ENCODE measurements around the gene LTB4R2. TPM values are rescaled to one million over a fixed set of nuclear protein-coding genes. Genes with fewer than 3 reads are reported as not detected.
A peak's percentile ranks its signal among the peaks of the same experiment; 100 is the strongest.

Gene LTB4R2
- total RNA-seq, 2 experiments from 2014 or later: 12.6 to 18.8 TPM

DNA sequence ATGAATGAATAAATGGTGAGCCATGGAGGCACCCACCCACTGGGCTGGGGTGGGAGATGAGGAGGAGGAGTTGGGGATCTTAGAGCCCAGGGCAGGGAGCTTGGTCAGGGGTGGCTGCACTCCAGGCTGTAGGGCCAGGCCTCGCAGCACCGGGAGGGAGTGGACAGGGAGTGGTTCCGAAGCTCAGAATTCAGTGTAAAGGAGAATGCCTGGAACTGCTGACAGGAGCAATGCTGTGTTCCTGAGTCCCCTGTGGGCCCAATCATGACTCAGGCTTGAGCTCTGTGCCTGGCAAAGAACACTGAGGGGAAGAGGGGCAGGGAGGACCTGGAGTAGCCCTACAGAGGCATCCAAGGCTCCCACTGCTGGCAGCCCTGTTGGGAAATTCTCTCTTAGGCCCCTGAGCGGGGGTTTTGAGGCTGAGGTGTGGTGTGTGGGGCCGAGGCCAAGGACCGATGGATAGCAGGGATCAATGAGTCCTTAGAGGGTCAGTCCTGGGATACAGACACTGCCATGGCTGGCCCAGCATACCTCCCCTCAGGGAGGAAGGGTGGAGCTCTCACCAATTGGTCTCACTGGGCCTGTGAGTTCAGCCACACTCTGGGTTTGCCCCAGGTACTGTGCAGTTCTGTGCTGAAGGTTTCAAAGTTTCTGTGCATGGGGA lies 29.0 kb upstream of the LTB4R2 start:
- Mint-ChIP-seq H3K9me3 (ENCODE audit: low read depth) (no peaks in the 10 kb centered on the region), H3K4me1 (peaks cover 23% of the 10 kb centered on the region), H3K27me3 (peaks cover 4% of the 10 kb centered on the region), H3K36me3 (no peaks in the 10 kb centered on the region), H3K27ac (no peak overlapping the region), H3K4me3 (no peak overlapping the region)
- no peak for DNase-seq
- ATAC-seq: no peak
- CTCF ChIA-PET: interaction anchor here (1.0 to 16.6 kb wide), 9 partner anchors 9 to 151 kb away, joined by 3 to 275 read pairs (median 8); partner anchors contain the start of genes DHRS1, LTB4R, NOP9 and RABGGTA

DNA sequence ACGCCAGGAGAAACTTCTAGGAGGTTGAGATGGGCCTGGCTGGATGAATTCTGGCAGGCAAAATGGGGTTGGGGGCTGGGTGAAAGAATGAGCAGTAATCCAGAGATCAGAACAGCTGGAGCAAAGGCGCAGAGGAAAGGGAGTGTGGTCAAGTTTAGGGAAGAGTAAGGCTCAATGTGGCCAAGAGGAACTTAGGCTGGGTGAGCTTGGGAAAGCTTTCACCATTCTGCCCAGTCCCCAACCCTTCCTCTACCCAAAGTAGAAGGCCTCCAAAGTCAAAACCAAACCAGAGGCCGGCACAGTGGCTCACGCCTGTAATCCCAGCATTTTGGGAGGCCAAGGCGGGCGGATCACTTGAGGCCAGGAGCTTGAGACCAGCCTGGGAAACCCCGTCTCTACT lies 28.3 kb upstream of the LTB4R2 start:
- no peak for ATAC-seq
- Mint-ChIP-seq H3K36me3 (no peaks in the 10 kb centered on the region), H3K9me3 (ENCODE audit: low read depth) (no peaks in the 10 kb centered on the region), H3K27ac (no peak overlapping the region), H3K4me3 (no peak overlapping the region), H3K4me1 (peaks cover 23% of the 10 kb centered on the region), H3K27me3 (peaks cover 7% of the 10 kb centered on the region)
- CTCF ChIA-PET: interaction anchor here (1.2 to 11.3 kb wide), 2 partner anchors 10 to 17 kb away, joined by 8 to 108 read pairs; partner anchors contain the start of genes DHRS1, NOP9 and RABGGTA
- no peak for DNase-seq

DNA sequence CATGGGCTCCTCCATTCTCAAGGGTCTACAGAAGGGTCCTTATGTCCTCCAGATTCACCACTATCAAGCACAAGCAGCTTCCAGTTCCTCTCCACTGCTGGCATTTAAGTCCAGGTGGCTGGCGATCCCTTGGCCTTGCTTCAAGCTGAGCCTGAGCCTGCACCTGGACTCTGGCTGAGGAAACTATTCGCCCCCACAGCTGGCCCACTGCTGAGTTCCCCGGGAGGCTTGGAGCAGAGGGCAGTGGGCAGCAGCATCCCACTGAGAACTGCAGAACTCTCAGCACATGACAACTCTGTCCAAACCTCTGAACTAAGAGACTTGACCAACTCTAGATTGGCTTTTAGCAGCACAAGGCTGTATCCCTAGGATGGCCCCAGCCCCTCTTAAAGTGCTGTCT lies 27.2 kb upstream of the LTB4R2 start:
- no peaks in the 10 kb centered on the region for H3K36me3 Mint-ChIP-seq
- H3K9me3 Mint-ChIP-seq (ENCODE audit: low read depth): no peaks in the 10 kb centered on the region
- CTCF ChIA-PET: interaction anchor here (1.6 to 11.3 kb wide), 3 partner anchors 16 to 149 kb away, joined by 5 to 108 read pairs (median 6); partner anchors contain the start of genes CIDEB, DHRS1 and NOP9

DNA sequence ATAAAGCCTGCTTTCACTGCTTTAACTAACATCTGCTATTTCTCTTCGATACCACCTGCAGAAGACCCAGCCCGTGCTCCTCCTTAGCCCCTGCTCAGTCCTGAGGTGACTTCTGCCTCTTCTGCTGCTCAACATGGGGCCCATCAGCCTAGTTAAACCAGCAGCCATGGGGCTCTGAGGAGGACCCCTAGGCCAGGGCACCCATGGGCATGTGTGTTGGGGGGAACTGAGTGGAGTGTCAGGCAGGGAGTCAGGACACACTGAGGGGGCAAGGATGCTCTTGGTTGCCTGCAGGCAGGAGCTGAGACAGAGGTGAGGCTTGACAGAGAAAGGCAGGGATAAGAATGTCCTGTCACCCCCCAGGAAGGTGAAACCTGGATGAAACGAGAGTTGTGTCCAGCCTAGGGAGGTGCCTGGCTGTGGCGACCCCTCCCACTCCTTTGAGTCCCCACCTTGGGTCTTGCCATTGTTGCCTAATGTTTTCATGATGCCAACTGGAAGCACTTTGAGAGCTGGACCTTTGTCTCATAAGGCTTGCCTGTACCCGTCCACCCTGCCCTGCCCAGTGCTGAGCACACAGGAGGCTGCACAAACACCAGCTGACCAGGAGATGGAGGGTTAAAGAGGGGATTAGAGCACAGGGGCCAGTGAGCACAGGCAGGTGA lies 26.0 kb upstream of the LTB4R2 start:
- CTCF ChIA-PET: interaction anchor here (0.7 to 11.3 kb wide), 5 partner anchors 14 to 153 kb away, joined by 3 to 108 read pairs (median 3); partner anchors contain the start of genes CIDEB, DHRS1 and NOP9
- no peaks in the 10 kb centered on the region for H3K9me3 Mint-ChIP-seq (ENCODE audit: low read depth)
- no peak for DNase-seq
- ATAC-seq: no peak
- H3K4me1 Mint-ChIP-seq: peaks cover 18% of the 10 kb centered on the region
- H3K27ac Mint-ChIP-seq: no peak overlapping the region
- H3K27me3 Mint-ChIP-seq: peaks cover 18% of the 10 kb centered on the region
- peaks cover 1% of the 10 kb centered on the region for H3K36me3 Mint-ChIP-seq
- no peak overlapping the region for H3K4me3 Mint-ChIP-seq

More for the DNA sequence above, 27.2 kb upstream of the LTB4R2 start:
- Mint-ChIP-seq H3K4me1 (peaks cover 21% of the 10 kb centered on the region), H3K4me3 (no peak overlapping the region), H3K27me3 (peaks cover 13% of the 10 kb centered on the region), H3K27ac (no peak overlapping the region)
- DNase-seq (no peak), ATAC-seq (no peak)

DNA sequence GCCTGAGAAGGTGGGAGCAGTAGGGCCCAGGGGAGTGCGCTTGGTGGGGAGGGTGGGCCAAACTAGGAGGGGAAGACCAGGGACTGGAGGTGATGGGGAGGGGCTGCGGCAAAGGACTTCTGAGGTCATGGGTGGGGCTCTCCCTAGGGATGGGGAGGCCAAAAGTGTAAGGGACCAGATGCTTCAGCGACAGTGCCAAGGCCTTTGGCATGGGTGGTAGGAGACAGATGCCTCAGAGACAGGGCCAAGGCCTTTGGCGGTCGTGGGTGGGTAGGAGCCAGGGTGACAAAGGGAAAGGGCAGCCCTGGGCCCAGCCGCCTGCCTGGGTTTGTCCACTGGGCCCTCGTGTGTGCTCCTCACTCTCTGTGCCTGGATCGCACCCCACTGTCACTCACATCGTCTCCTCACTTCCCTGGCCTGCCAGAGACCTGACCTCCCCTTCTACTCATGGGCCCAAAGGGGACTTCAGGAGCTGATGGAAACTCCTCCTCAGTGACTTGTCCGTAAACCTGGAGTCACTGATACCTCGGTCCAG lies 25.4 kb upstream of the LTB4R2 start:
- DNase-seq (no peak), ATAC-seq (no peak)
- Mint-ChIP-seq H3K4me1 (peaks cover 16% of the 10 kb centered on the region), H3K4me3 (no peak overlapping the region), H3K36me3 (peaks cover 1% of the 10 kb centered on the region), H3K27ac (no peak overlapping the region), H3K27me3 (peaks cover 18% of the 10 kb centered on the region), H3K9me3 (ENCODE audit: low read depth) (no peaks in the 10 kb centered on the region)
- CTCF ChIA-PET: interaction anchor here (0.8 to 11.3 kb wide), 4 partner anchors 14 to 152 kb away, joined by 3 to 108 read pairs (median 4); partner anchors contain the start of genes CIDEB, DHRS1 and NOP9

DNA sequence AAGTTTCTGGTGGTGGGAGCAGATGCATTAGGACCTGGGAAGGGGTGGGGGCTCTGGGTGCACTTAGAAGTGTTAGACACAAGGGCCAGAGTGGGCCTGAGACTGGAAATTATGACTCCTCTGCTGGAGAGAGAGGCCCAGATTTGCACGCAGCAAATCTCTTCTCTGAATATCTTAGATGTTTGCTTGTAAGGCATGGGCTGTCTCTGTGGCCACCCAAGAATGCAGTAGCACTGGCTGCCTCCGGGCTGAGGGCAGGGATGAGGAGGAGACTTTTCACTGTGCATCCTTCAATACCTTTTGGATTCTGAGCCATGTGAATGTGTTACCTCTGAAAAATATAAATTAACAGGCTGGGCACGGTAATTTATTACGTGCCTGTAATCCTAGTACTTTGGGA lies 24.6 kb upstream of the LTB4R2 start:
- H3K4me1 Mint-ChIP-seq: peaks cover 19% of the 10 kb centered on the region
- peaks cover 7% of the 10 kb centered on the region for H3K36me3 Mint-ChIP-seq
- H3K27ac Mint-ChIP-seq: no peak overlapping the region
- H3K4me3 Mint-ChIP-seq: no peak overlapping the region
- ATAC-seq (no peak), DNase-seq (no peak)
- CTCF ChIA-PET: interaction anchor here (1.1 kb wide), 1 partner anchor 34 kb away, joined by 3 read pairs; no protein-coding TSS in a partner anchor
- H3K9me3 Mint-ChIP-seq (ENCODE audit: low read depth): no peaks in the 10 kb centered on the region
- peaks cover 18% of the 10 kb centered on the region for H3K27me3 Mint-ChIP-seq

DNA sequence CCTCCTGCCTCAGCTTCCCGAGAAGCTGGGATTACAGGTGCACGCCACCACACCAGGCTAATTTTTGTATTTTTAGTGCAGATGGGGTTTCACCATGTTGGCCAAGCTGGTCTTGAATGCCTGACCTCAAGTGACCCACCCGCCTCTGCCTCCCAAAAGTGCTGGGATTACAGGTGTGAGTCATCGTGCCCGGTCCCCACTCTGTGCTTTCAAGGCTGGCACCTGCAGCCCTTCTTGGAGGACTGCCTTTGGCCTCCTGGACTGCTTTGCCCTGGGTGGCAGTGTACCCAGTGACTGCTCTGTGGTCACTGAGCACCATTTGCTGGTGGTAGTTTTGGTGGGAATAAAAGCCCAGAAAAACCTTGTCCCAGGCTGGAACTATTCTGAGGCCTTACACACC lies 22.9 kb upstream of the LTB4R2 start:
- Mint-ChIP-seq H3K4me1 (peaks cover 29% of the 10 kb centered on the region), H3K36me3 (peaks cover 22% of the 10 kb centered on the region), H3K27me3 (peaks cover 25% of the 10 kb centered on the region), H3K9me3 (ENCODE audit: low read depth) (no peaks in the 10 kb centered on the region), H3K4me3 (no peak overlapping the region), H3K27ac (no peak overlapping the region)
- CTCF ChIA-PET: interaction anchor here (3.4 to 4.8 kb wide), 2 partner anchors 21 to 44 kb away, joined by 26 read pairs; partner anchors contain the start of genes CIDEB and TINF2
- no peak for DNase-seq
- ATAC-seq: no peak

DNA sequence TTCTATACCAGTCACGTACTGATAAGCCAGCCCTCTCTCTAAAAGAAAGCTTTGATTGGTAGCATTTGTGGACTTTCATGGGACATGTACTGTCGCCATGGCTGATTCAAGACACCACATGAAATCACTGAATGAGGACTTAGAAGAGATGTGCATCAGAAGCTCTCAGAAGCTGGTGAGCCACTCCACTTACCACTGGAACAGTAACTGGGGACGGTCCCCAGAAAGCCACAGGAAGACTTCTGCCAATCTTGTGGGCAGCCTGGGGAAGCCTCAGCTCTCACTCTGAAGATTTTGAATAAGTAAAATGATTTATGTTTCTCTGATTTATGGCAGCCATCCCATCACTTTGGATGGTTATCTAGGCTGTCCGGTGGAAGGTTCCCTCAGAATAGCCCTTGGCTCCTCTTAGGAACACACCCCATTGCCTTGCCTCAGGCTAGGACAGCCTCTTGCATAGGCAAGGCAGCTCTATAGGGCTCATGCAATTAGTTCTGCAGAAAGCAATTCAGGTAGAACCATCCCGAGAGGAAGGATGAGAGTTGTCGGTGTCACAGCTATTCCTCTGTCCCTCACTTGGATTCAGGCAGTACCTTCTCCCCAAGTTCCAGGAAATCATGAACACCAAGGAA lies 20.2 kb upstream of the LTB4R2 start:
- Mint-ChIP-seq H3K36me3 (peaks cover 32% of the 10 kb centered on the region), H3K4me1 (peaks cover 29% of the 10 kb centered on the region), H3K27me3 (peaks cover 25% of the 10 kb centered on the region), H3K27ac (no peak overlapping the region), H3K9me3 (ENCODE audit: low read depth) (no peaks in the 10 kb centered on the region), H3K4me3 (no peak overlapping the region)
- ATAC-seq: peak; percentile 93
- CTCF ChIA-PET: interaction anchor here (0.9 to 5.1 kb wide), 13 partner anchors 10 to 146 kb away, joined by 3 to 35 read pairs (median 9); partner anchors contain the start of genes CIDEB, DHRS1, LTB4R and LTB4R2
- DNase-seq: peak; percentile 88

DNA sequence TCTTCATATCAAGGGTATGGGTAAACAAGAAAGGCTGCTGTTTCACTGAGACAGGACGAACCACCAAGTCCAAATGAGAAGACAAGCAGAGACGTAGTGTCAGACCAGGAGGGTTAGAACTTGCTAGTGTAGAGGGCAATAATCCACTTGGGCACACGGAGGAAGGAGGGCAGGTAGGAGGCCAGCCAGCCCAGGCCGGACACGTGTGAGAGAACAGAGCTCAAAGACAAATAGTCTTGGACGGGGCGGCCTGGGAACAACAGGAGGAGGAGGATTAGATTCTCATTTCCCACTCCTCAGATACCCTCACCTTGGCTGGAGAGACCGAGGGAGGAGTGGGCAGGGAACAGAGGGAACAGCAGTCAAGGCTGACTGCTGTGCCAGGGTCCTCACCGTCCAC lies 19.2 kb upstream of the LTB4R2 start:
- DNase-seq: no peak
- no peak overlapping the region for H3K4me3 Mint-ChIP-seq
- no peak overlapping the region for H3K27ac Mint-ChIP-seq
- H3K4me1 Mint-ChIP-seq: peaks cover 32% of the 10 kb centered on the region
- no peaks in the 10 kb centered on the region for H3K9me3 Mint-ChIP-seq (ENCODE audit: low read depth)
- CTCF ChIA-PET: interaction anchor here (0.9 to 5.1 kb wide), 11 partner anchors 10 to 145 kb away, joined by 3 to 35 read pairs (median 11); partner anchors contain the start of genes CIDEB, DHRS1, LTB4R and LTB4R2
- no peak for ATAC-seq
- H3K27me3 Mint-ChIP-seq: peaks cover 21% of the 10 kb centered on the region
- H3K36me3 Mint-ChIP-seq: peaks cover 36% of the 10 kb centered on the region

DNA sequence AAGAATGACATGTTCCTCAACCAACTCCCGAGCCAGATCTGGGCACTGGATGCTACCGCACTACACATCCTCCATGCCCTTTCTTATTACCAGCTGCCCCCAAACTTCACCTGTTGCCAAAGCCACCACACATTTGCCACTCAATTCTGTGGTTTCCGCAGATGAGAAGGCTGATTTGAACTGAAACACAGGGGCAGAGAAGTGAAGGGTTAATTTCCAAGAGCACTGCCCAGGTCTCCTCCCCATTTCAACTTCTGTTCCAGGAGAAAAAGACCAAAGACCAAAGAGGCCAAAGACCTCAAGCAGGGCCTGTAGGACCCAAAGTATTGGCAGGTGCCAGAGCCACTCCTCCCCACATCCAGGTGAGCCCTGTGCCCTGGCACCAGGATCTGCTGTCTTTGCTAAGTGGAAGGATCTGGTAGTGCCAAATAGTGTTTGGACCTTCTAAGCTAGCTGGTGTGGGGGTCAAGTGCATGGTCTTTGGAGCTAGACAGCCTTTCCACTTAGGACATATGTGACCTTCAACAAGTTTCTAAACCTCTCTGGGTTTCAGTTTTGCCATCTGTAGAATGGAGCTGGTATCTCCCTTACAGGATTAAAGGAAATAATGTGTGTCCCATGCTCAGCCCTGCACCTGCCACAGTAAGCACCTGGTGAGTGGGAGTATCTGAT lies 18.4 kb upstream of the LTB4R2 start:
- CTCF ChIA-PET: interaction anchor here (2.1 to 5.1 kb wide), 8 partner anchors 13 to 49 kb away, joined by 6 to 35 read pairs (median 12); partner anchors contain the start of genes CIDEB, LTB4R, LTB4R2 and RABGGTA
- Mint-ChIP-seq H3K36me3 (peaks cover 42% of the 10 kb centered on the region), H3K4me3 (no peak overlapping the region), H3K27ac (no peak overlapping the region), H3K27me3 (peaks cover 18% of the 10 kb centered on the region), H3K4me1 (peaks cover 41% of the 10 kb centered on the region), H3K9me3 (ENCODE audit: low read depth) (no peaks in the 10 kb centered on the region)
- DNase-seq: no peak
- ATAC-seq: no peak

DNA sequence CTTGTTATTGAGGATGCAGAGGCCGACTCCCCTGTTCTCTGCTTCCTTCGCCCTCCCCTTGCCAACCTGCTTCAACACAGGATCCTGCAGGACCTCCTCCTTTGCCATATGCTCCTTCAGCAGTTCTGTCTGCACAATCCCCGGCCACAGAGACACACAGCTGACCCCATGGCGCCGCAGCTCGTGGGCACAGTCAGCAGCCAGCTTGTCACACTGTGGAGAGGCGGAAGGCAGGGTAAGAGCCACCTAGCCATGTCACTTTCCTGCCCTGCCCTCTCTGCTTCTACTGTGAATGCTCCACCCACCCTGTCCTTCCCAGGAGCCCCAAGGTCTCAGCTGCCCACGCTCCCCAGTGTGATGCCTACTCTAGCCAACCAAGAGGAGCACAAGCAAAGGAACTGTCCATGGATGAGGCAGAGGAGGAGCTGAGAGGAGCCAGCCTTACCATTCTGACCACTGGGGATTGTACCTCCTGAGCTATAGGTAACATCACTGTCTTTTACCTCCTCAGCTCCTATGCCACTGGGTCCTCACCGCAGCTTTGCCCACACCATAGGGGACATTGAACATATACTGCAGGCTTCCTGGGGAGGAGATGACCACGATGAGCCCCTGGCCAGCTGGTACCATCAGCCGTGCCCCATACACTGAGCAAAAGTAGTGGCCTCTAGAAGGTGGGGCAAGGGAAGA lies 17.7 kb upstream of the LTB4R2 start:
- DNase-seq (no peak), ATAC-seq (no peak)
- Mint-ChIP-seq H3K27me3 (peaks cover 16% of the 10 kb centered on the region), H3K4me1 (peaks cover 48% of the 10 kb centered on the region), H3K36me3 (peaks cover 45% of the 10 kb centered on the region), H3K4me3 (no peak overlapping the region), H3K9me3 (ENCODE audit: low read depth) (no peaks in the 10 kb centered on the region), H3K27ac (no peak overlapping the region)
- CTCF ChIA-PET: interaction anchor here (1.1 to 5.1 kb wide), 9 partner anchors 13 to 139 kb away, joined by 4 to 35 read pairs (median 10); partner anchors contain the start of genes LTB4R, LTB4R2, MDP1 and RABGGTA

DNA sequence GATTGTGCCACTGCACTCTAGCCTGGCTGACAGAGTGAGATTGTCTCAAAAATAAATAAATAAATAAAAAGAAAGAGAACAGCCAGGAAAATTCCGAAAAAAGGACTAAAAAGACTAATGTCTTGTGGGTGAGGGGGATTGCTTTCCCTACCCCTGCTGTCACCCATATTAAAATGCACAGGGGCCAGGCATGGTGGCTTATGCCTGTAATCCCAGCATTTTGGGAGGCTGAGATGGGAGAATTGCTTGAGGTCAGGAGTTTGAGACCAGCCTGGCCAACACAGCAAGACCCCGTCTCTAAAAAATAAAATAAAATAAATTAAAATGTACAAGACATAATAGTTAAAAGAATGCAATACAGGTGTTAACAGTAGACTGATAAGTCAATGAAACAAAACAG lies 16.4 kb upstream of the LTB4R2 start:
- H3K4me3 Mint-ChIP-seq: no peak overlapping the region
- H3K4me1 Mint-ChIP-seq: peaks cover 50% of the 10 kb centered on the region
- DNase-seq: no peak
- CTCF ChIA-PET: interaction anchor here (1.1 to 5.1 kb wide), 8 partner anchors 15 to 137 kb away, joined by 4 to 35 read pairs (median 8); partner anchors contain the start of genes MDP1, RABGGTA and TINF2
- H3K36me3 Mint-ChIP-seq: peaks cover 44% of the 10 kb centered on the region
- H3K9me3 Mint-ChIP-seq (ENCODE audit: low read depth): no peaks in the 10 kb centered on the region
- peaks cover 7% of the 10 kb centered on the region for H3K27me3 Mint-ChIP-seq
- no peak for ATAC-seq
- no peak overlapping the region for H3K27ac Mint-ChIP-seq
